Activated CD4-positive, alpha-beta memory T cell treated with anti-CD3 and anti-CD28 coated beads for 36 hours (primary cell): ENCODE measurements around the gene STMN3. TPM values are rescaled to one million over a fixed set of nuclear protein-coding genes. Genes with fewer than 3 reads are reported as not detected.

Source experiments
- CTCF ChIA-PET: fragments of 350-600 bp; sonication (Branson Sonifier 250); formaldehyde crosslinking; loops from one replicate; lab custom pipeline; 2021; ENCODE audit warnings: antibody characterized with exemption, inconsistent platforms; lab: Charles Lee
- POLR2A ChIA-PET: fragments of 350-600 bp; sonication (Branson Sonifier 250); formaldehyde crosslinking; loops from one replicate; lab custom pipeline; 2021; ENCODE audit warnings: antibody characterized with exemption; lab: Charles Lee
- DNase-seq: peaks from one replicate; pipeline ENCODE4 v3.0.0-alpha.2; 2020
- H3K27ac Mint-ChIP-seq: one replicate; pipeline ENCODE4 v1.8.0; 2021; ENCODE audit warnings: mixed read lengths
- H3K27me3 Mint-ChIP-seq: one replicate; pipeline ENCODE4 v1.8.0; 2021; ENCODE audit warnings: mixed read lengths
- H3K36me3 Mint-ChIP-seq: one replicate; pipeline ENCODE4 v1.8.0; 2021; ENCODE audit warnings: mixed read lengths
- H3K4me1 Mint-ChIP-seq: one replicate; pipeline ENCODE4 v1.8.0; 2021; ENCODE audit warnings: low read depth, mixed read lengths
- H3K4me3 Mint-ChIP-seq: one replicate; pipeline ENCODE4 v1.8.0; 2021; ENCODE audit warnings: mild to moderate bottlenecking, mixed read lengths
- H3K9me3 Mint-ChIP-seq: one replicate; pipeline ENCODE4 v1.8.0; 2021; ENCODE audit warnings: mixed read lengths
- intact Hi-C: fragments of 100-400 bp; cut with micrococcal nuclease; formaldehyde crosslinking; loops from one replicate; pipeline ENCODE4 v1.15.1; 2023
- total RNA-seq, 2 experiments: library from RNA; stranded (reverse); gene quantifications; one replicate each; pipeline ENCODE4 v1.2.3, GENCODE V29; 2021

STMN3 gene
- total RNA-seq, 2 experiments from 2014 or later: 17.3 to 18.0 TPM

DNA sequence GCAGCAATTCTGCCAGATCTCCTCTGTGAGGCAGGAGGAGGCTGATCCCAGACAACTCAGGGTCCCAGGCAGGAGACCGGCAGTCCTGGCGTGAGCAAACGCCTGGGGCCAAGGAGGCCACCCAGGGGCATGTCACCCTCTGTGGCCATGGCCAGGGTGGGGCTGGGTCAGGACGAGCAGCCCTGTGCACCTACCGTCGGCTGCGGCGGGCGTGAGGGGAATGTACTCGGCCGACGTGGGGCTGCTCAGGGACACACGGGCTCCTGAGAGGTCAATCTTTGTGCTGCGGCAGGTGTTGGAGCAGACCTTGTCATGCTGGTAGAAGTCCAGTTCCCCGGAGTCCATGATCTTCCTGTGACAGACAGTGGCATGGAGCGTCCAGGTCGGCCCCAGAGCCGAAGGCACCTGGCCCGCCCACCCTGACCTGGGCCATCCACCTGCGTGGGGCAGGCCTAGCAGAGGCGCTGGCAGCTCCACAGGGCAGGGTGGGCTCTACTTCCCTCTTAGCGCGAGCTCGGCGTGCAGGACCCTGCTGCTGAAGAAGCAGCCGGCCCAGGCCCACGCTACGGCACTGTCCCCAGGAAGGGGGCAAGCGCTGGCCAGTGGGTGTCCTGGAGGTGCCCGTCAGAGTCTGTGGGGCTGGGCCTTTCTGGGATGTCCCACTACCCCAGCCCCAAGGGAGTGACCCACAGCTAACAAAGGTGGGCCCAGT lies 57.7 kb downstream of the STMN3 start:
- ChIA-PET POLR2A (no interaction called here), CTCF (no interaction called here)
- DNase-seq: no peak
- intact Hi-C loops: no loop called here
- no peaks in the 10 kb centered on the region for H3K27me3 Mint-ChIP-seq
- H3K36me3 Mint-ChIP-seq: peaks cover 23% of the 10 kb centered on the region
- no peak overlapping the region for H3K4me3 Mint-ChIP-seq
- H3K4me1 Mint-ChIP-seq: no peaks in the 10 kb centered on the region
- H3K9me3 Mint-ChIP-seq: no peaks in the 10 kb centered on the region
- H3K27ac Mint-ChIP-seq: no peak overlapping the region

DNA sequence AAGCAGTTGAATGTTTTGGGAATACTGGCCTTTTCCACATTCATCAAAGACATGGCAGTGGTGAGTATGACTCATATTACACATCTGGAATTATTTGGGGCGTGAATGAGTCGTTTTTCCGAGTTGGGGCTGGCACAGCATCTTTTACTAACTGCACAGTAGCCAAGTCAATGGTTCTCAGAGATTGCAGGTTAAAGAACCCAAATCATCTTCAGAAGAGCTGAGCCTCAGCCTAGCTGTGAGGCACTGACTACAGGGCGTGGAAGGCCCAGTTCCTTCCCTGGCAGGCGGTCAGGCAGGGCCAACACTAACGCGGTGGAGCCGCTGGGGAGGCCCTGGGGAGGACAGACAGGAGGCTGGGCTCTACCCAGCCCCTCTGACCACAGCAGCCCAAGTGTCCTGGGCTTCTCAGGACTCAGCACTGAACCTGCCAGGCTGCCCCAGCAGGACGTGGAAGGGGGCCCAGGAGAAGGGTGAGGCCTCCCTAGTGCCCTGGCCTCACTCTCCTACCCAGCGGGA lies 59.1 kb downstream of the STMN3 start:
- Mint-ChIP-seq H3K36me3 (peaks cover 28% of the 10 kb centered on the region), H3K27me3 (no peaks in the 10 kb centered on the region), H3K27ac (no peak overlapping the region), H3K9me3 (no peaks in the 10 kb centered on the region), H3K4me1 (no peaks in the 10 kb centered on the region), H3K4me3 (no peak overlapping the region)
- POLR2A ChIA-PET: no interaction called here
- DNase-seq: no peak
- intact Hi-C loops: no loop called here
- CTCF ChIA-PET: no interaction called here

DNA sequence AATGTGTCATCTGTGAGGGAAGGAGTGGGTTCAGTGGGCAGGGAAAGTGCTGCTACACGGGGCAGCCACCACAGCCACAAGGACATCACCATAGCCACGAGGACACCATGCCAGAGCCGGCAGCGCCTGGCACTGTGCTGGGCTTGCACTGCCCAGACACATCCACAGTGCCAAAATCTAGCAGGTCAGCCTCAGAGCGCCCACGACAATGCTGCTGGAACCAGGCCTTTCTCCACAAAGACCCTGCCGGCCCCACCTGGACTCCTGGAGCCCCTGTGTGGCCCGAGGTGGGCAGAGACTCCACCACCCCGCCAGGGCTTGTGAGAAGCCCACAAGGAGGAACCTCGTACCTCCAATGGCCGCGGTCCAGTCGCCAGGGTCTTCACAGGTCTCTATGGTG lies 60.6 kb downstream of the STMN3 start:
- intact Hi-C loops: no loop called here
- H3K36me3 Mint-ChIP-seq: peaks cover 24% of the 10 kb centered on the region
- CTCF ChIA-PET: no interaction called here
- H3K4me3 Mint-ChIP-seq: no peak overlapping the region
- no peaks in the 10 kb centered on the region for H3K9me3 Mint-ChIP-seq
- POLR2A ChIA-PET: no interaction called here
- H3K27me3 Mint-ChIP-seq: no peaks in the 10 kb centered on the region
- H3K4me1 Mint-ChIP-seq: no peaks in the 10 kb centered on the region
- no peak overlapping the region for H3K27ac Mint-ChIP-seq
- DNase-seq: no peak

DNA sequence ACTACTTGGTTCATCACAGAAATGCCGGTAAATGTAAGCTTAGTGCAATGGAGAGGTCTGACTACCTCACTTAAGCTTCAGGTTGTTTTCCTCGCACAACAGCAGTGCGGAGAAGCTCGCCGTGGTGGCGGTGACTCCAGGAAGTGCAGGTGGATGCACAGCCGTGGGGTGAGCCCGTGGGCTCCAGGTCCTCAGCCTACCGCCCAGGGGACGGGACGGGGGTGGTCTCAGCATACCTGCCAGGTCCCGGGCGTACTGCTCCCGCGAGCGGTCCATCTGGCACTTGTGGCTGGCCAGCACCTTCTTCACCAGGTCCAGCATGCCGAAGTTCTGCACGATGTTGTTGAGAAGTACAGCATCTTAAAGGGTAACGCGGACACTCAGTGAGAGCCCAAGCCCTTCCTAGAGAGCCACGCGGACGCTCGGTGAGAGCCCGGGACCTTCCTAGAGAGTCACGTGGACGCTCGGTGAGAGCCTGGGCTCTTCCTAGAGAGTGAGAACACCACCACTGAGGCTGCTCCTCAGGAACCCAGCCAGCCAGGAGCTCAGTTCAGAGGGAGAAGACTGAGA lies 61.4 kb downstream of the STMN3 start:
- no peaks in the 10 kb centered on the region for H3K27me3 Mint-ChIP-seq
- no peaks in the 10 kb centered on the region for H3K4me1 Mint-ChIP-seq
- H3K27ac Mint-ChIP-seq: no peak overlapping the region
- ChIA-PET POLR2A (no interaction called here), CTCF (no interaction called here)
- no peak overlapping the region for H3K4me3 Mint-ChIP-seq
- H3K9me3 Mint-ChIP-seq: no peaks in the 10 kb centered on the region
- DNase-seq: no peak
- H3K36me3 Mint-ChIP-seq: peaks cover 24% of the 10 kb centered on the region
- intact Hi-C loops: no loop called here

DNA sequence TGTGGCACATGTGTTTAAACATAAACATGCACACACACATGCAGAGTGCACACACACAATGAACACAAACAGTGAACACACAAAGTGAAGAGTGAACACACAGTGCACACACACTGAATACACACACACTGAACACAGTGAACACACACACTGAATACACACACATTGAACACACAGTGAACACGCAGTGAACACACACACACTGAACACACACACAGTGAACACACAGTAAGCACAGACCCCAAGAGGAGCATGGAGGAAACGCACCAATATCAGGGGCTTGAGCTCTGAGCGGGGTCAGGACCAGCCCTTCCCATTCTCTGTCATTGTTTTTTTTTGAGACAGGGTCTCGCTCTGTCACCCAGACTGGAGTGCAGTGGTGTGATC lies 62.1 kb downstream of the STMN3 start:
- H3K4me3 Mint-ChIP-seq: no peak overlapping the region
- DNase-seq: no peak
- H3K9me3 Mint-ChIP-seq: no peaks in the 10 kb centered on the region
- POLR2A ChIA-PET: no interaction called here
- intact Hi-C loops: no loop called here
- H3K27me3 Mint-ChIP-seq: no peaks in the 10 kb centered on the region
- CTCF ChIA-PET: interaction anchor here (0.6 kb wide), 1 partner anchor 22 kb away, joined by 4 read pairs; no protein-coding TSS in a partner anchor
- H3K4me1 Mint-ChIP-seq: no peaks in the 10 kb centered on the region
- peaks cover 24% of the 10 kb centered on the region for H3K36me3 Mint-ChIP-seq
- no peak overlapping the region for H3K27ac Mint-ChIP-seq

GRCh38 chr20:63590218-63591146 lies 62.7 kb downstream of the STMN3 start:
- intact Hi-C loops: no loop called here
- Mint-ChIP-seq H3K9me3 (no peaks in the 10 kb centered on the region), H3K4me1 (no peaks in the 10 kb centered on the region), H3K27me3 (no peaks in the 10 kb centered on the region), H3K36me3 (peaks cover 22% of the 10 kb centered on the region), H3K4me3 (no peak overlapping the region), H3K27ac (no peak overlapping the region)
- no peak for DNase-seq
- ChIA-PET CTCF (interaction anchor here (0.6 kb wide), 1 partner anchor 21 kb away, joined by 4 read pairs; no protein-coding TSS in a partner anchor), POLR2A (no interaction called here)

Other genes with a start within 250 kb of the STMN3 start
- gene KCNQ2, start 180.8 kb downstream of the STMN3 start, total RNA-seq: not detected
- gene EEF1A2, start 154.3 kb downstream of the STMN3 start, total RNA-seq: 1 to 10 TPM; 1.1 to 1.7 TPM
- 100 to 1,000 TPM; 191 to 201 TPM for gene PPDPF, start 132.7 kb downstream of the STMN3 start, total RNA-seq
- under 1 TPM; 0.34 to 0.78 TPM for gene PTK6, start 116.0 kb downstream of the STMN3 start, total RNA-seq
- gene SRMS, start 105.7 kb downstream of the STMN3 start, total RNA-seq: not detected
- gene FNDC11, start 99.3 kb downstream of the STMN3 start, total RNA-seq: under 1 TPM; 0.55 to 0.61 TPM
- 10 to 100 TPM; 28.5 to 32.2 TPM for gene HELZ2, start 79.2 kb downstream of the STMN3 start, total RNA-seq
- gene GMEB2, start 26.3 kb downstream of the STMN3 start, total RNA-seq: 10 to 100 TPM; 13.6 to 14.0 TPM
- 10 to 100 TPM; 38.0 to 38.3 TPM for gene RTEL1, start 4.9 kb upstream of the STMN3 start, total RNA-seq
- gene TNFRSF6B, start 43.2 kb upstream of the STMN3 start, total RNA-seq: not detected
- gene ARFRP1, start 54.6 kb upstream of the STMN3 start, total RNA-seq: 10 to 100 TPM; 54.6 to 58.4 TPM
- gene ZGPAT, start 54.6 kb upstream of the STMN3 start, total RNA-seq: 10 to 100 TPM; 28.7 to 29.9 TPM
- 10 to 100 TPM; 14.7 to 17.6 TPM for gene LIME1, start 83.2 kb upstream of the STMN3 start, total RNA-seq
- gene SLC2A4RG, start 86.4 kb upstream of the STMN3 start, total RNA-seq: 10 to 100 TPM; 58.9 to 59.0 TPM
- 1 to 10 TPM; 4.6 to 5.5 TPM for gene ZBTB46, start 177.8 kb upstream of the STMN3 start, total RNA-seq
- not detected for gene ABHD16B, start 208.1 kb upstream of the STMN3 start, total RNA-seq
- 10 to 100 TPM; 67.8 to 70.8 TPM for gene TPD52L2, start 211.8 kb upstream of the STMN3 start, total RNA-seq
- gene DNAJC5, start 241.7 kb upstream of the STMN3 start, total RNA-seq: 10 to 100 TPM; 33.7 to 33.8 TPM